GM21447 (cell line): ENCODE results near the gene MCM3AP.
A peak's percentile ranks its signal among the peaks of the same experiment; 100 is the strongest.

Experiments
- ATAC-seq: cut with Tn5 transposase; IDR thresholded peaks from one replicate; pipeline ENCODE4 v1.9.1; 2021; ENCODE audit not compliant: unreplicated experiment

MCM3AP gene

DNA sequence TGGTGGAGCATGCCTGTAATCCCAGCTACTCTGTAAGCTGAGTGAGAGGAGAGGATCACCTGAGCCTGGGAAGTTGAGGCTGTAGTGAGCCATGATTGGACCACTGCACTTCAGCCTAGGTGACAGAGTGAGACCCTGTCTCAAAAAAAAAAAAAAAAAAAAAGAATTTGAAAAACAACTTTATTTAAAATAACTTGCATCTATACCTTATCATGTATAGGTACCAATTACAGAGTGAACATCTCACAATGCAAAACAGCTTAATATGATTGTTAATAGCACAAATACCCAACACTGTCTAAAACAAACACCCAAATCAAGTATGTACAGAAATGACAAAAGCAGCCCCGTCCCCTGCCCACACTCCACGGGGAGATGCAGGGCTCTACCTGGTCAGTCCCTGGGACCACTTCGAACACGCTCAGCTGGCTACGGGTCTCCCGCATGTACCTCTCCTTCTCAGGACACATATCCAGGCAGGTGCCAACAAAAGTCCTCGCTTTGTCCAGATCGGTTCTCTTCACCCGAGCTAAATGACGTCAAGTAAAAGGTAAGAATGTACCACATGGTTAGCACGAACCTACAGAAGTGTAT, 10.5 kb downstream of the MCM3AP start:
- ATAC-seq, result no peak

DNA sequence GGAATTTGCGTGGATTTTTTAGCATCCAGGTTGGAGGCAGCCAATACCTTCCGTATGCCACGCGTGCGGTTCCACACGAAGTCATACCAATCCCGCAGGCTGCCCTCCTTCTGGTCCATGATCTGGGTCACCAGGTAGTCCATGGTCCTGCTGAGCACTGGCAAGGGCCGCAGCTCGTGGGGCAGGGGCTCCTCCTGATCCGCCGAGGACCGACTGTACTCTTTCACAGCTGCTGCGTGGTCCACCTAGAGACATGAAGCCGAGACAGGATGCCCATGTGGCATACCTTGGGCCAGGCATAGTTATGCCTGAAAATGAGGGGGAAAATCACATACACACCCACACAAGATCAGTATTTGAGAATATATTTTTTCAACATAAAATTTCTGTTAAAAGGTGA, 12.1 kb downstream of the MCM3AP start:
- ATAC-seq, result no peak

DNA sequence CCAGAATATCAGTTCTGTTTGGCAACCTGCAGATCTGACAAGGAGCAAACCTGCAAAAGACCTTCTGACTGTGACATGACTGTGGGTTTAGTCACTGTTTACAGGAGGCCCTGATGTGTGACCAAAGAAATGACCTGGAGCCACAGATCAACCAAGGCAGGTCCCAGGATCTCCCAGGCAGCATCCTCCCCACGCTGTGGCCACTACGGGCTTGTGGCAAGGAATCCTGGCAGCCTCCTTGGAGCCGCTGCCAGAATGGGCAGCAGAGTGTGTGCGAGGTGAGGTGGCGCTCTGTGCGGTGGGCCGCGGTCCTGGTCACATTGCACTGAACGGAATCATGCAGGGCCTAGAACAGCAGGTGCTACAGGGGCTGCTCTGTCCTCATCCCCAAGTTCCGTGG, 15.9 kb downstream of the MCM3AP start:
- ATAC-seq, result no peak

DNA sequence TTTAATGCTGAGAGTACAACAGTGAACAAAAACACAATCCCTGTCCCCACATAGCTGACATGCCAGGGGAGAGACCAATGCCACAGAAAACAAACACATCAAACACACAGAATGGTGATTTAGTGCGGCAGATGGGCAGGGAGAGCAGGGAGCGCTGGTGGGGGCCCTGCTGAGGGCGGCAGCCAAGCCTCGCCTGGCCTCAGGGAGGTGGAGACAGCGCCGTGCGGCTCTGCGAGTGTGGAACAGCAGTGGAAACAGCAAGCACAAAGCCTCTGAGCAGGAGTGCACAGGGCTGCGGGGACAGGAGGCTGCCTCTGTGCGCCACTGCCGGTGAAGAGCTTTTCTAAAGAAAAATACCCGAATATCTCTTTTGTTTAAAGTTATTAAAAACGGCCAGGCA, 17.0 kb downstream of the MCM3AP start:
- ATAC-seq, result no peak

DNA sequence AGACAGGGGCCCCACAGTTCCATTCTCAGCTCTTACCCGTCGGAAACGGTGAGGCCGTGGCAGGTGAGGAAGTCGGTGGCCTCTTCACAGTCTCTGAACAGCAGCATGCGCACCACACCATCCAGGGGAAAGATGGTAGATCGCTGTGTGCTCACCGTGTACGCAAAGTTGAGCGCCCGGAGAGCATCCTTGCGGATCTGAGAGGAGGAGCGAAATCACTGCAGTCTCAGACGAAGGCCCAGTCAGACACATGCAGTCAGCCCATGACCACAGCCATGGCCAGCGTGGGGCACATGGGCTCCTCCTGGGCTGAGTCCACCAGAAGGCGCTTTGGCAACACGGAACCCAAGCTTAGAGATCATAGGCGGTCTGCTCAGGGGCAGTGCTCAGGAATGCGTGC, 18.5 kb downstream of the MCM3AP start:
- ATAC-seq, result no peak

DNA sequence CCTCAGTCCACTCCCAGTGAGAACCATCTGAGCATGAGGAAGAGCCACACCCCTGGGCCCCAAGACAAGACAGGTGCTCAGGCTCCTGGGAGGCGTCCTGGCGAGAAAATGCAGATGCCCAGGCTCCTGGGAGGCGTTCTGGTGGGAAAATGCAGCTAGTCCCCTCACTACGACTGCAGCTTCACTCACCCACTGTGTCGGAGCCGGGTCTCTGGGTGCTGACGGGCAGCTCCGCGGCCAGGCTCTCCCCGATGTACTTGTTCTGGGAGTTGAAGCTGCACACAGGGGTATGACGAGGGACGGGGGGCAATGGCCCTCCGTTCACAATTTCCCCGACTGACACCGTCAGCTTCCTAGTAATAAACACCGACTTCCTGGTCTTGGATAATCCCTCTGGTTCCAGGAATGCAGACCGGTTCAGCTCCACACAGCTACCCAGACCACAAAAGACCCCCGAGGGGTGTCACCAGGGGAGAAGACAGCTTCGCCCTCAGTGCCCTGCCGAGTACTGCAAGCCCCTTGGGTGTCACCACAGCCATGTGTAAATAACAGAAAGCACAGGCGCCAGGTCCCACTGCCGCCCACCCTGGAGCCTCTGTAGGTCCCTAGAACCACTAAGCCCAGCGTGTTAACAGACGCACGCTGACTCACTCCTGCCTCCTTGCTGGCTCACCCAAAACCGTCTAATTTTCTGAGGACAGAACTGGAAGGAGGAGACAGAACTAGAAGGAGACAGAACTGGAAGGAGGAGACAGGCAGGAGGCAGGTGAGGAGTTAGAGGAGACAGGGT, 19.5 kb downstream of the MCM3AP start:
- ATAC-seq, result no peak

DNA sequence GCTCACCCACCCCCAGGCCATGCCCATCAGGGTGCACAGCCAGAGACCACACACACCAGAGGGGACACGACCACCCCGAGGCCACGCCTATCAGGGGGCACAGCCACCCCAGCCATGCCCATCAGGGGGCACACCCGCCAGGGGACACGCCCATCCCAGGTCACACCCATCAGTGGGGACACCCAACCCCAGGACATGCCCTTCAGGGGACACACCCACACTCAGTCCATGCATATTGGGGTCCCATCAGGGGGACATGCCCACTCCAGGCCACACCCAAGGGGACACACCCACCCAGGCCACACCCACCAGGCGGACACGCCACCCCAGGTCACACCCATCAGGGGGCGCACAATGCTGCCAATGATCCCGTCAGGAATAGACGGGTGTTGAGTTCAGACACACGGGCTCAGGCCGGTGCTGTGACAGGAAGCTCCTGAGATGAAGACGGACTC, 20.7 kb downstream of the MCM3AP start:
- ATAC-seq, result no peak

DNA sequence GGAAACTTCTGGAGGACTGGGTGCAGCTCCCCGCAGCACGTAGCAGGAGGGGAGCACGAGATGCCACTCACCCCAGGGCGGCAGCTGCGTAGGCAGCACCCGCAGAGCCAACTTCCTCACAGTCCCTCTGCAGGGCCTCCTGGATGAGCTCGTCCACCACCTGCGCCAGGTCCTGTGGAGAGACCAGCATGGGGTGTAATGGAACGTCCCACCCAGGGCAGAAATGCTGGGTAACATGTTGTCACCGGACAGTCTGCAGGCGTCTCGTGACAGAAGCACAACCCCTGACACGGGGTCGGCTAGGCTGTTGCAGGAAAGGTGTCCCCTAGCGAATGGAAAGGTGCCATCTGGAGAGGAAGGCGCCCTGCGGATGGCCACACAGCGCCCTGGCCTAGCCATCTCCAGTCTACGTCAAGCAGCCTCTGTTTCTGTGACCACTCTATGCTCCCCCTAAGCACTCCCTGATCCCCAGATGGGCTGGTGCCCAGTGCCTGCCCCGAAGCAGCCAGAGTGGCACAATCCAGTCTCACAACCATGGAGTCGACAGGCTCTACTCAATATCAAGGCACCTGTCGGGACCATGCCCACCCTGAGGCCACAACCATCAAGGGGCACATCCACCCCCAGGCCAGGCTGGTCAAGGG, 21.2 kb downstream of the MCM3AP start:
- ATAC-seq, result no peak

DNA sequence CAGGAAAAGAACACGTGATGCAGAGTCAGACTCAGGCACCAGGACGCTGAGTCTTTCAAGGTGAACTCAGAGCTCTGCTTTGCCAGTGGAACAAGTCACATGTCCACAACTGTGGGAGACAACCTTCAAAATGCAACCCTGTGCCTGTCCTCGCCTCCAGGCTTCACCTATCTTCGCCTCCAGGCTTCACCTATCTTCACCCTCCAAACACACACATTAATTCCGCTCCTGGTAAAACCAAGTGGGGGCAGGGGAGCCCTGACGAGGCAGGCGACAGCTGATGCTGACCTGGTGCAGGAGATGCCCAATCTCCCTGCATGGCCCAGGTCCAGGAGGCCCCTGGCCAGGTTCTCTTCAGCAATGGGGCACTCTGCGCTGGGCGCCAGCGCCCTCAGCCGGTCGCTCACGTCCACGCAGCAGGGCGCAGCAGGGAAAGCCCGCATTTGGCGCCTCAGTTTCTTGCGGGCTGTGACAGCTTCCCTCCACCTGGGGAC, 28.9 kb downstream of the MCM3AP start:
- no peak for ATAC-seq

DNA sequence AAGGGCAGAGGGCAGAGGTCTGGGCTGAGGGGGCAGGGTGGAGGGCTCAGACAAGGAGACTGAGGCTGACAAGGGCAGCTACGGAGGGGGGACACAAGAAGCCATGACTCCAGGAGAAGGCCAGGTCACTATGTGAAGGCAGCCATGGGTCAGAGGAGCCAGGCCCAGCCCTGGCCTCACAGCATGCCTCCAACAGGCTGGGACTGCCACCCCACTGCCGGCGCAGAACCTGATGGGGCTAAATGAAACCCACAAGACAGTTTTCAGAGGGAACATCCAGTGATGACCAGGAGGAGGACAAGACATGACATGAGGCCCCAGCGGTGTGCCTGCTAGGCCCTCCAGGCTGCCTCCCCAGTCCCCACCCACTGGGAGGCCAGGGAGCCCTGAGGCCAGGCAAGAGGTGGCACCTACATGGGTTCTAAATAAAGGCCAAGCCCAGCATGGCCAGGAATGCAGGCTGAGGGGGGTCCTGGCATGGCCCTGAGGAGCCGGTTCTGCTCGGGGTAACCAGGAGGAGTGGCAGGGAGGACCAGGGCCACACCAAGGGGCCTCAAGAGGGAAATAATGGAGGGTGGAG, 29.6 kb downstream of the MCM3AP start:
- no peak for ATAC-seq

DNA sequence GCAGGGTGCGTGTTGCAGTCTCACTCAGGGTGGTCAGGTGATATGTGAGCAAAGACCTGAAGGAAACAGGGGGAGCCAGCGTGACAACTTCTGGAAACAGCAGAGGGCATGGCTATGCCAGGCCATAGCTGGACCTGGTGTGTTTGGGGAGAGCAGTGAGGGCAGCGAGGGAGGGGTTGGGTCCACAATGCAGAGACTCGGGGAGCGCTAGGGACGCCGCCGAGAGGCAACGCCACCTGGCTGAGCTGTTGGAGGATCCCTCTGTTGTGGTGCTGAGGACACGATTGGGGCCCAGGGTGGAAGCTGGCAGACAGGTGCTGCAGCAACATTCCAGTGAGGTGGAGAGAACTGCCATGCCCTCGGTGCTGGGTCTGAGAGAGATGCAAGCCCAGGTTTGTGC, 30.2 kb downstream of the MCM3AP start:
- ATAC-seq, result no peak

DNA sequence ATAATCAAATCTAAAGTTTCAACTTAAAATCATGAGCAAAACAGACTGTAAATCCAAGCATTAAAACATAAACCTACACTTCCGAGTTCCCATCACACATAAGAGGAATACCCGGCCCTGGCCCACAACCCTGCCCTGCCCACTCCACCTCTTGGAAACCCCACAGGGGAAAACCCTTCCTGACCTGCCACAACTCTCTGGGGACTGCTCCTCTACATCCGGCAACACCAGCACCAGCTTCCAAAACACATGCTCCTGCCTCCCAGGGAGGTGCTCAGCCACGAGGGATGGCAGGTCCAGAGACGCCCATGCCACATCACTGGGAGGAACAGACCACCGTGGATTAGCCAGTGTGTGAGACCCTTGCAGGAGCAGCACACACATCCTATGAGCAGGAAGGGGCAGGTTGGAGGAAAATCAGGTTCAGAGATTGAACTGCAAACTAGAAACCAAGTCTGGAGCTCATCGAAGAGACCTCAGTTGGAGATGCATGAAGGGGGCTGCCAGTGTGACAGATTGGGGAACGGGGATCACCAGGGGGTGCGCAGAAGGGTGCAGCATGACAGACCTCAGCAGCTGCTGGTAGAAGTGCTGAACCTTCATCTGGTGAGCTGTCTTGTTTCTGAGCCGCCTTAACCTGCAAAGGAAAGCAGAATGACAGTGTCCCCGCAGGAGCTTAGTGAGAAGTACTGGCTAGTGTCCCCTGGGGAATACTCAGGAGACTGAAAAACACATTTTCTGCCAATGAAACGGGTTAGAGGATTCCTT, 31.0 kb downstream of the MCM3AP start:
- peak; percentile 73 for ATAC-seq

DNA sequence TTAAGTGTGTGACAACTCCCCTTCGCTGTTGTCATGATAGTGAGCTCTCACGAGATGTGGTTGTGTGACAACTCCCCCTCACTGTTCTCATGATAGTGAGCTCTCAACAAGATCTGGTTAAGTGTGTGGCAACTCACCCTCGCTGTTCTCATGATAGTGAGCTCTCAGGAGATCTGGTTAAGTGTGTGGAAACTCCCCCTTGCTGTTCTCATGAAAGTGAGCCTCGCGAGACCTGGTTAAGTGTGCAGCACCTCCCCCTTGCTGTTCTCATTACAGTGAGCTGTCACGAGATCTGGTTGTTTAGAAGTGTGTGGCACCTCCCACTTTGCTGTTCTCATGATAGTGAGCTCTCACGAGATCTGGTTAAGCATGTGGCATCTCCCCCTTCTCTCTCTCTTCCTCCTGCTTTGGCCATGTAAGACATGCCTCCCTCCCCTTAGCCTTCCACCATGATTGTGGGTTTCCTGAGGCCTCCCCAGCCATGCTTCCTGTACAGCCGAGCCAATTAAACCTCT, 31.7 kb downstream of the MCM3AP start:
- ATAC-seq, result peak; percentile 72

DNA sequence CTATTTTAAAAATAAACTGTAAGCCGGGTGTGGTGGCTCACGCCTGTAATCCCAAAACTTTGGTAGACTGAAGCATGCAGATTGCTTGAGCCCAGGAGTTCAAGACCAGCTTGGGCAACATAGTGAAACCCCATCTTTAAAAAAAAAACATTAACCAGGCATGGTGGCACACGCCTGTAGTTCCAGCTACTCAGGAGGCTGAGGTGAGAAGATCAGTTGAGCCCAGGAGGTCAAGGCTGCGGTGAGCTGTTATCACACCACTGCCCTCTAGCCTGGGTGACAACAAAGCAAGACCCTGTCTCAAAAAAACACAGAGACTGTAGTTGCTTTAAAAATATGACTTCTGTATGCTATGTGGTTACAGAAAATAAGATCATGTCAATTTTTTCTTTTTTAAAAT, 32.6 kb downstream of the MCM3AP start:
- ATAC-seq, result no peak

DNA sequence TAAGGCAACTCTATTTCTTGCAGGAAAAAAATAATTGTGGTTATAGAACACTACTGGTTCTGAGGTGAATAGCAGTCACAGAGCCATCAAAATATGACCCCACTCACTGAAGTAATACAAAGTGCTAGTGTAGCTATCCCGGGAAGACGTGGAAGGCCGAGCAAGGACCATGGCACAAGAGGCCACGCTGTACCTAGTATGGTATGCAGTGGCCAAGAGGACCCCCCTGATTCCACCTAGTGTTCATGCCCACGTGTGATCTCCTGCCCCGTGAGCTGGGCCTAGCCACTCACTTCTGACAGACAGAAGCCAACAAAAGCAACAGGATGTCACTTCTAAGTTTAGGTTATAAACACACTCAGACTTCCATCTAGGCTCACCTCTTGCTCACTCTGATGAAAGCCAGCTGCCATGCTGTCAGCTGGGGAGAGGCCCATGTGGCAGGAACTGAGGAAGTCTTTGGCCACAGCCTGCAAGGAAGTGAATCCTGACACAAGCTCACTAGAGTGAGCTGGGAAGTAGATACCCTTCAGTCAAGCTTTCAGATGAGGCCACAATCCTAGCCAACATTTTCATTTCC, 35.2 kb downstream of the MCM3AP start:
- ATAC-seq, result no peak

DNA sequence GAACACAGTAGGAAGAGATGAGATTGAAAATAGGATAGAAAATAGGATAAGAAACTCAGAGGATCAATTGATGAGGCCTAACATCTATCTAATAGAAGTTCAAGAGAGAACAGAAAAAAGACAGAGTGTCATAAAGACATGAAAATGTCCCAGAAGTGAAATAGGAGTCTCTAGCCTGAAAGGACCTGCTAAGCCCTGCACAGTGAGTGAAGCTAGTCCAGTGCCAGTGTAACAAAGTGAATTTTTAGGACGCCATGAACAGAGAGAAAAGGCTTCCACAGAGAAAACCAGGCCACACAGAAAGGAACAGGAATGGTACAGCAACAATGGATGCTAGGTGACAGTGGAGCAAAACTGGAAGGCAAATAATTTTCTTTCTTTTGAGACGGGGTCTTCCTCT, 36.6 kb downstream of the MCM3AP start:
- no peak for ATAC-seq

DNA sequence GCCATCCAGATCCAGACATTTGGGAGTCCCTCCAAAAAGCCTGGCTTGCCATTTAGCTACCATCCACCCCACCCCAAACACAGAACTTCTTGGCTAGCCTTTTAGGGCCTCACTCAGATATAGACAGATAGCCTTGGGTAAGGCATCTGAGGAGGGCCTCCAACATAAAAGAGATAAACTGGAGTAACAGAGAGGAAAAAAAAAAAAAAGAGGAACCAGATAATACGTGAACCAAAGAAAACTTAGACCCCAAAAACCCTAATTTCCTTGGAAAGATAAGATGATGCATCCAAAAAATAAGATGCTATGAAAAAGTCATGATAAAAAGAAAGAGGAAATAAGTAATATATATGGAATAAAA, 37.0 kb downstream of the MCM3AP start:
- no peak for ATAC-seq

DNA sequence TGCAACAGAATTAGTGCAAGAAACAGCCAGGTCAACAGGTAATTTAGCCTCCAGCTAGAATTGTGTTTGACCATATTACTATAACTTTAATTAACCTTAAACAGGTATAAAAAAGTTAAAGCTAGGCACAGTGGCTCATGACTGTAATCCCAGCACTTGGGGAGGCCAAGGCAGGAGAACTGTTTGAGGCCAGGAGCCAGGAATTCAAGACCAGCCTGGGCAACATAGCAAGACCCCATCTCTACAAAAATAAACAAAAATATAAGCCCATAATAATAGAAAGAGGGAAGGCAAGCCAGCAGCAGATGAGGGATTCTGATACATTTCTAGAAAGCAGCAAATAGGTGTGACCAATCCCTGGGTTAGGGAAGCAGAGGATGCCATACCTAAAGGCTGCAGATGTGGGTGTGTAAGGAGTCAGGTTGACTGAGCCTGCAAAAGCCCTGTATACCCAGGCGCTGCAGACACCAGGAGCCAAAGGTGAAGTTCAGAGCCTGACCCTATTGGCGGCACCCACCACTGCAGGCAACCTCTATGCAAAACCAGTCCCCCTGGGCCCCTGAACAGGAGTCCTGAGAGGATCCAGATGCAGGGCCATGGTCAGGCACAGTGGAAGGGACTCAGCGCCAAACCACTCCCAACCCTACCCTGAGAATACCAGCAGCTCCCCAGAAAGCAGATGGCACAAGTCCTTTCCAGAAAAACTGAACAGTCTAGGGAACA, 37.6 kb downstream of the MCM3AP start:
- no peak for ATAC-seq

DNA sequence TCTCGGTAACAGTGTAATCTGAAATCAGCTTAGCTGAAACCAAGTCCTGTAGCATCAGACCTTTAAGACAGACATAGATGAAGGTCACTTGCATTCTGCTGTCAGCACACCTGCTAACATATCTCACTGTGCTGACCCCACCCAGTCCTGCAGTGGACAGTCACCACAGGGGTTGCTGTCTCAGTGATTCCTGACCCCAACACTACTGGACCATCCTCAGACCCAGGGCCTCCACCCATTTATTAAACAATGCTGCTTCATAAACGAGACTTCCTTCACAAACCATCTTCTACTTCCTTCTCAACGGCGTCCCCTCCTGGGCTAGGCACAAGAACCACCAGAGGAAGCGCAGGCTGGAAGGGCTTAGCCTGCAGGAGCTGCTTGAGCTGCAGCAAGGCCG, 39.1 kb downstream of the MCM3AP start:
- no peak for ATAC-seq
